Fibroblast of villous mesenchyme (primary cell): ENCODE data around the gene RGL3. TPM values are rescaled to one million over a fixed set of nuclear protein-coding genes. Genes with fewer than 3 reads are reported as not detected.
"Not testable (repeated sequence)": the region's sequence is repeated elsewhere in the genome, so short reads cannot be mapped to it uniquely, and the experiment has no call there.

Experiments used
- DNase-seq: peaks from one replicate; pipeline ENCODE4 v3.0.0-alpha.2; 2010; ENCODE audit warnings: low read depth
- H3K4me3 ChIP-seq: 2 replicates; pipeline ENCODE4 v1.5.1; 2011; ENCODE audit warnings: low read depth, mild to moderate bottlenecking, low read length
- CTCF ChIP-seq: IDR thresholded peaks from 2 replicates; pipeline ENCODE4 v1.5.1; 2012; ENCODE audit warnings: low read depth, mild to moderate bottlenecking, low read length; ENCODE audit not compliant: insufficient read depth
- total RNA-seq: library from RNA; depleted of rRNA; stranded (reverse); fragments of >200 nt; gene quantifications from 2 replicates; pipeline ENCODE4 v1.2.3, GENCODE V29; 2012

RGL3 gene
- total RNA-seq, 1 donor = 1.3 TPM

- H3K4me3 ChIP-seq = peak overlapping the region; percentile 98
- TF ChIP-seq CTCF = no peak
- peak; percentile 32 for DNase-seq
Measured at GRCh38 chr19:11435833-11436313, 16.8 kb upstream of the RGL3 start.

GRCh38 chr19:11435057-11435832 lies 16.1 kb upstream of the RGL3 start, which contains the start of the genes ODAD3 and PRKCSH:
TSS of gene ODAD3 (minus strand) at chr19:11435121. CDS start at chr19:11435016, 105 bp downstream.
TSS of gene PRKCSH (plus strand) at chr19:11435635. CDS start at chr19:11436118, 483 bp downstream.
- DNase-seq = peak; percentile 100
- H3K4me3 ChIP-seq = peak within 1 kb of the TSS; percentile 98
- peak; percentile 81 for TF ChIP-seq CTCF

DNA sequence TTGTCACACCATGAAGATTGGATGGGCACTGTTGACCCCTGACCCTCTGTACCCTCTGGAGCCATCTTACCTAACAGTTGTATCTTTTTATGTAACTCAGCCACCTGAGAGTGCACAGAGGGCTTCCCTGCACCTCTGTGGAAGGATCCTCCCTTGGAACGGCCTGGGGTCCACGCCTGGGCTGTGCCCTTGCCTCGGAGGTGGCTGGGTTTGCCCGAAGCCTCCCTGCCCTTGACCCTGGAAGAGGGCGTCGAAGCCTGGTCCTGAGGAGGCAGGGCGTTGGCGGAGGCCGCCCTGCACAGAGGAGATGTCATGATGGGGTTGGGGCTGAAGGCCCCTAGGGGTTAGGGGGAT lies 15.6 kb upstream of the RGL3 start:
- DNase-seq = no peak
- no peak for TF ChIP-seq CTCF
- peak overlapping the region; percentile 51 for H3K4me3 ChIP-seq

- H3K4me3 ChIP-seq, DNase-seq: not testable (repeated sequence)
Measured at GRCh38 chr19:11433526-11433925, 14.4 kb upstream of the RGL3 start.

DNA sequence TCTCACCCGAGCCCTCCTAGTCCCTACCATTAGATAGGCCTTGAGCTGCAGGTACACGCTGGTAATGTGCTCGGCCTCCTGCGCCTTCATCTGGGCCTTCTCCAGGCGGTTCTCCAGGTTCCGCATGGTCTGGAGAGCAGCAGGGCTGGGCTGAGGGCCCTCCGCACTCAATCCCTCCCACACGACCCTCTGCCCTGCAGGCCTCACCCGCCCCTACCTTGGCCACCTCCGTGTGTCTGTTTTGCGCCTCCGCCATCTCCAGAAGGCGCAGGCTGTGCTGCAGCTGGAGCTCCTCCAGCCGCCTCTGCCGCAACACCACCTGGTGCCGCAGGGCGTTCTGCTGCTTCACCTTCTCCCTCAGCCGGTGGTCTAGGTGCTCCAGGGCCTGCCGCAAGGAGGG lies 7.5 kb upstream of the RGL3 start:
- no peak for TF ChIP-seq CTCF
- no peak for DNase-seq
- no peak overlapping the region for H3K4me3 ChIP-seq

GRCh38 chr19:11425719-11426457 lies 6.8 kb upstream of the RGL3 start:
- no peak for TF ChIP-seq CTCF
- DNase-seq = no peak
- H3K4me3 ChIP-seq = no peak overlapping the region

DNA sequence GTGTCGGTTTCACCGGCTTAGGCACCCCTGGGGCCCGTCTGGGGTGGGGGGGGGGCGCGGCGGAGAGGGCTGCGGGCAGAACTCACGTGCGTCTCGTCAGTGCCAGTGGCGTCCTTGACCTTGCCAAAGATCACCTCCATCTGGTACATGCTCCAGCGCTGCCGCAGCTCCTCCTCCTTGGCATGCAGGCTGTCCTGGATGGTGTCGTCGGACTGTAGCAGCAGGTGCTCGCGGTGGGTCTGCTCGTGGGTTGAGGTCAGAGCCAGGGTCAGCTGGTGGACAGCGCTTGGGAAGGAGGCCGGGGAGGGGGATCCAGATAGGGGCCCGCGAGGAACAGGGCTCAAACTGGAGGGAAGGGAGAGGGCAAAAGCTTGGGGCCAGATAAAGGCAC lies 4.7 kb upstream of the RGL3 start:
- no peak for DNase-seq
- no peak overlapping the region for H3K4me3 ChIP-seq
- TF ChIP-seq CTCF = no peak
